Thyroid gland (tissue), 4 donors: ENCODE results near the gene PRMT7.

Experiments
- POLR2A ChIP-seq, 2 donors: fragments of 450-650 bp; IDR thresholded peaks; one replicate each; pipeline ENCODE4 v1.6.1; 2017; ENCODE audit warnings: antibody characterized with exemption in 2 of 2, mild to moderate bottlenecking in 2 of 2, moderate library complexity in 1 of 2
- TF ChIP-seq, protein P1 (sequence below), 6 experiments: fragments of 200-600 bp in 3 of 6; fragments of 450-650 bp in 3 of 6; sonication (generic) in 3 of 6; IDR thresholded peaks; one replicate each; pipeline ENCODE4 v1.5.1; 2016 to 2019; ENCODE audit warnings: antibody characterized with exemption in 6 of 6, mild to moderate bottlenecking in 2 of 6, inconsistent platforms in 1 of 6, moderate library complexity in 1 of 6

GRCh38 chr16:68377221-68377620, 66.4 kb downstream of the PRMT7 start:
- TF ChIP-seq, protein P1, sequence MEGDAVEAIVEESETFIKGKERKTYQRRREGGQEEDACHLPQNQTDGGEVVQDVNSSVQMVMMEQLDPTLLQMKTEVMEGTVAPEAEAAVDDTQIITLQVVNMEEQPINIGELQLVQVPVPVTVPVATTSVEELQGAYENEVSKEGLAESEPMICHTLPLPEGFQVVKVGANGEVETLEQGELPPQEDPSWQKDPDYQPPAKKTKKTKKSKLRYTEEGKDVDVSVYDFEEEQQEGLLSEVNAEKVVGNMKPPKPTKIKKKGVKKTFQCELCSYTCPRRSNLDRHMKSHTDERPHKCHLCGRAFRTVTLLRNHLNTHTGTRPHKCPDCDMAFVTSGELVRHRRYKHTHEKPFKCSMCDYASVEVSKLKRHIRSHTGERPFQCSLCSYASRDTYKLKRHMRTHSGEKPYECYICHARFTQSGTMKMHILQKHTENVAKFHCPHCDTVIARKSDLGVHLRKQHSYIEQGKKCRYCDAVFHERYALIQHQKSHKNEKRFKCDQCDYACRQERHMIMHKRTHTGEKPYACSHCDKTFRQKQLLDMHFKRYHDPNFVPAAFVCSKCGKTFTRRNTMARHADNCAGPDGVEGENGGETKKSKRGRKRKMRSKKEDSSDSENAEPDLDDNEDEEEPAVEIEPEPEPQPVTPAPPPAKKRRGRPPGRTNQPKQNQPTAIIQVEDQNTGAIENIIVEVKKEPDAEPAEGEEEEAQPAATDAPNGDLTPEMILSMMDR (IDR thresholded peaks at IDR 0.05) = no peak
- no peak for TF ChIP-seq POLR2A (IDR thresholded peaks at IDR 0.05)
